A549 (cell line): ENCODE measurements around the gene AHCY.

Experiments used
- BHLHE40 ChIP-seq: IDR thresholded peaks from 2 replicates; pipeline ENCODE4 v1.6.1; 2012; ENCODE audit warnings: low read depth, low read length, inconsistent platforms
- CHD2 ChIP-seq: fragments of 150-350 bp; IDR thresholded peaks from 2 replicates; pipeline ENCODE4 v1.6.1; 2014; ENCODE audit warnings: low read length; ENCODE audit not compliant: partially characterized antibody
- EP300 ChIP-seq, 2 experiments: fragments of >200 bp; sonication (Bioruptor Twin); formaldehyde crosslinking; IDR thresholded peaks; 2 replicates in 1 of 2; 3 replicates in 1 of 2; pipeline ENCODE4 v1.6.1; 2016 to 2017
- NR3C1 ChIP-seq: fragments of >200 bp; sonication (Bioruptor Twin); formaldehyde crosslinking; IDR thresholded peaks from 3 replicates; pipeline ENCODE4 v1.6.1; 2017
- POLR2A ChIP-seq: IDR thresholded peaks from 2 replicates; pipeline ENCODE4 v1.6.1; 2012; ENCODE audit warnings: mild to moderate bottlenecking, low read length
- SREBF2 ChIP-seq: fragments of 450-650 bp; IDR thresholded peaks from 2 replicates; pipeline ENCODE4 v1.6.1; 2014; ENCODE audit warnings: mild to moderate bottlenecking, moderate library complexity
- TF ChIP-seq, protein P1 (sequence below): fragments of >200 bp; sonication (Bioruptor Twin); formaldehyde crosslinking; IDR thresholded peaks from 3 replicates; pipeline ENCODE4 v1.5.1; 2016
- TF ChIP-seq, protein P2 (sequence below): IDR thresholded peaks from 2 replicates; pipeline ENCODE4 v1.6.1; 2012

DNA sequence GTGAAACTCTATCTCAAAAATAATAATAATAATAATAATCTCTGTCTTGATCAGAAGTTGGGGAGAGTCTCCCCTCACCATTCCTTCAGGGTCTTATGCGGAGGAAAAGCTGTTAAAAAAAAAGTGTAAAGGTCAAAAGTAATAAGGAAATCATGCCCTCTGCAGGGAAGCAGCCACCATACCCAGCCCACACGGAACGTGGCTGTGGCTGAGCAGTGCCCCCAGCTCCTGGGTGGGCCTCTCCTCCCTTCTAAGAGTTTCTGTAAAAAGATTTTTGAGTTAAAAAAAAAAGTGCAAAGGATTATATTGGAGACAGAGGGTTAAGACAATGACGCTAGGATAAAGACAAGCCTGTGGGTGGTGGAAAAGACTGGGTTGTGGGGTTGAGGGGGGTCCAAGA, 30.6 kb upstream of the AHCY start:
- TF ChIP-seq, protein P1, sequence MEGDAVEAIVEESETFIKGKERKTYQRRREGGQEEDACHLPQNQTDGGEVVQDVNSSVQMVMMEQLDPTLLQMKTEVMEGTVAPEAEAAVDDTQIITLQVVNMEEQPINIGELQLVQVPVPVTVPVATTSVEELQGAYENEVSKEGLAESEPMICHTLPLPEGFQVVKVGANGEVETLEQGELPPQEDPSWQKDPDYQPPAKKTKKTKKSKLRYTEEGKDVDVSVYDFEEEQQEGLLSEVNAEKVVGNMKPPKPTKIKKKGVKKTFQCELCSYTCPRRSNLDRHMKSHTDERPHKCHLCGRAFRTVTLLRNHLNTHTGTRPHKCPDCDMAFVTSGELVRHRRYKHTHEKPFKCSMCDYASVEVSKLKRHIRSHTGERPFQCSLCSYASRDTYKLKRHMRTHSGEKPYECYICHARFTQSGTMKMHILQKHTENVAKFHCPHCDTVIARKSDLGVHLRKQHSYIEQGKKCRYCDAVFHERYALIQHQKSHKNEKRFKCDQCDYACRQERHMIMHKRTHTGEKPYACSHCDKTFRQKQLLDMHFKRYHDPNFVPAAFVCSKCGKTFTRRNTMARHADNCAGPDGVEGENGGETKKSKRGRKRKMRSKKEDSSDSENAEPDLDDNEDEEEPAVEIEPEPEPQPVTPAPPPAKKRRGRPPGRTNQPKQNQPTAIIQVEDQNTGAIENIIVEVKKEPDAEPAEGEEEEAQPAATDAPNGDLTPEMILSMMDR = no peak
- TF ChIP-seq, protein P2, sequence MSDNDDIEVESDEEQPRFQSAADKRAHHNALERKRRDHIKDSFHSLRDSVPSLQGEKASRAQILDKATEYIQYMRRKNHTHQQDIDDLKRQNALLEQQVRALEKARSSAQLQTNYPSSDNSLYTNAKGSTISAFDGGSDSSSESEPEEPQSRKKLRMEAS = no peak
- TF ChIP-seq NR3C1 = no peak
- no peak for TF ChIP-seq BHLHE40
- no peak for TF ChIP-seq EP300 (IDR thresholded peaks at IDR 0.05)
- no peak for TF ChIP-seq SREBF2
- no peak for TF ChIP-seq POLR2A
- no peak for TF ChIP-seq CHD2
